Nephron (organoid): ENCODE results near the gene C1GALT1C1.

Source experiments
- H3K27ac Mint-ChIP-seq, 3 experiments: 2 replicates each; pipeline ENCODE4 v1.8.0; 2020; ENCODE audit warnings: mixed read lengths in 3 of 3, mild to moderate bottlenecking in 2 of 3, moderate library complexity in 1 of 3
- H3K27me3 Mint-ChIP-seq: 2 replicates; pipeline ENCODE4 v1.8.0; 2021; ENCODE audit warnings: low read depth, mild to moderate bottlenecking, moderate library complexity, mixed read lengths
- H3K36me3 Mint-ChIP-seq: 2 replicates; pipeline ENCODE4 v1.8.0; 2020; ENCODE audit warnings: low read depth, mixed read lengths
- H3K4me1 Mint-ChIP-seq: 2 replicates; pipeline ENCODE4 v1.8.0; 2020; ENCODE audit warnings: mixed read lengths
- H3K4me3 Mint-ChIP-seq, 3 experiments: 2 replicates each; pipeline ENCODE4 v1.8.0; 2020; ENCODE audit warnings: mild to moderate bottlenecking in 3 of 3, mixed read lengths in 3 of 3, moderate library complexity in 2 of 3
- H3K9me3 Mint-ChIP-seq: 2 replicates; pipeline ENCODE4 v1.8.0; 2020; ENCODE audit warnings: mixed read lengths
- TF ChIP-seq, protein P1 (sequence below), 3 experiments: fragments of 200-600 bp; sonication (generic); IDR thresholded peaks; one replicate each; pipeline ENCODE4 v1.5.0; 2021; ENCODE audit warnings: antibody characterized with exemption in 3 of 3; ENCODE audit not compliant: unreplicated experiment in 3 of 3

The C1GALT1C1 gene

GRCh38 chrX:120647127-120647526 lies 17.3 kb upstream of the C1GALT1C1 start:
- H3K36me3 Mint-ChIP-seq, result no peaks in the 10 kb centered on the region
- H3K4me1 Mint-ChIP-seq, result no peaks in the 10 kb centered on the region
- no peak overlapping the region for H3K27ac Mint-ChIP-seq
- H3K27me3 Mint-ChIP-seq, result no peaks in the 10 kb centered on the region
- no peak overlapping the region for H3K4me3 Mint-ChIP-seq
- TF ChIP-seq, protein P1, sequence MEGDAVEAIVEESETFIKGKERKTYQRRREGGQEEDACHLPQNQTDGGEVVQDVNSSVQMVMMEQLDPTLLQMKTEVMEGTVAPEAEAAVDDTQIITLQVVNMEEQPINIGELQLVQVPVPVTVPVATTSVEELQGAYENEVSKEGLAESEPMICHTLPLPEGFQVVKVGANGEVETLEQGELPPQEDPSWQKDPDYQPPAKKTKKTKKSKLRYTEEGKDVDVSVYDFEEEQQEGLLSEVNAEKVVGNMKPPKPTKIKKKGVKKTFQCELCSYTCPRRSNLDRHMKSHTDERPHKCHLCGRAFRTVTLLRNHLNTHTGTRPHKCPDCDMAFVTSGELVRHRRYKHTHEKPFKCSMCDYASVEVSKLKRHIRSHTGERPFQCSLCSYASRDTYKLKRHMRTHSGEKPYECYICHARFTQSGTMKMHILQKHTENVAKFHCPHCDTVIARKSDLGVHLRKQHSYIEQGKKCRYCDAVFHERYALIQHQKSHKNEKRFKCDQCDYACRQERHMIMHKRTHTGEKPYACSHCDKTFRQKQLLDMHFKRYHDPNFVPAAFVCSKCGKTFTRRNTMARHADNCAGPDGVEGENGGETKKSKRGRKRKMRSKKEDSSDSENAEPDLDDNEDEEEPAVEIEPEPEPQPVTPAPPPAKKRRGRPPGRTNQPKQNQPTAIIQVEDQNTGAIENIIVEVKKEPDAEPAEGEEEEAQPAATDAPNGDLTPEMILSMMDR (IDR thresholded peaks at IDR 0.05; ENCODE audit: unreplicated experiment in 3 of 3), result no peak
- H3K9me3 Mint-ChIP-seq, result peaks cover 13% of the 10 kb centered on the region

- H3K36me3 Mint-ChIP-seq, result no peaks in the 10 kb centered on the region
- H3K27me3 Mint-ChIP-seq, result no peaks in the 10 kb centered on the region
- no peak overlapping the region for H3K4me3 Mint-ChIP-seq
- TF ChIP-seq, protein P1 (IDR thresholded peaks at IDR 0.05; ENCODE audit: unreplicated experiment in 3 of 3), result no peak
- H3K9me3 Mint-ChIP-seq, result peaks cover 10% of the 10 kb centered on the region
- no peak overlapping the region for H3K27ac Mint-ChIP-seq
- H3K4me1 Mint-ChIP-seq, result no peaks in the 10 kb centered on the region
These were observed 13.0 kb upstream of the C1GALT1C1 start for GRCh38 chrX:120642871-120643270.

DNA sequence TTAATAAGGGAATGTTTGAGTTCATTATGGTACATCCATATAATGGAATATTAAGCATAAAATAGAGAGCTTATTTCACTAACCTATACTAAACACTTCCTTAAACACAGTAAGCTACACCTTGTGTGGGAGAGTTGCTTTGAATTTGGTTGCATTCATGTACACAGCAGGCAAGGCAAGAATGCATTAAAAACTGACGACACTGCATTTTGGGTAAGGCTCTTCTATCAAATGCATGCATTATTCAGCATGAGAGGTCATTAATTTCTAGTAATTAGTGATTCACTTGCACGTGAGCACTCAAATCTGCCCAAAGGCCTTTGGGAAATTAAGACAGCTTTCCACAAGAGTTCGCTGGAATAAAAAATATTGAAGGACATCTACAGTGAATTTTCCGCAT lies 8.8 kb upstream of the C1GALT1C1 start:
- Mint-ChIP-seq H3K9me3 (no peaks in the 10 kb centered on the region), H3K27ac (no peak overlapping the region), H3K36me3 (no peaks in the 10 kb centered on the region), H3K4me1 (no peaks in the 10 kb centered on the region), H3K27me3 (no peaks in the 10 kb centered on the region), H3K4me3 (no peak overlapping the region)
- TF ChIP-seq, protein P1 (IDR thresholded peaks at IDR 0.05; ENCODE audit: unreplicated experiment in 3 of 3), result no peak

DNA sequence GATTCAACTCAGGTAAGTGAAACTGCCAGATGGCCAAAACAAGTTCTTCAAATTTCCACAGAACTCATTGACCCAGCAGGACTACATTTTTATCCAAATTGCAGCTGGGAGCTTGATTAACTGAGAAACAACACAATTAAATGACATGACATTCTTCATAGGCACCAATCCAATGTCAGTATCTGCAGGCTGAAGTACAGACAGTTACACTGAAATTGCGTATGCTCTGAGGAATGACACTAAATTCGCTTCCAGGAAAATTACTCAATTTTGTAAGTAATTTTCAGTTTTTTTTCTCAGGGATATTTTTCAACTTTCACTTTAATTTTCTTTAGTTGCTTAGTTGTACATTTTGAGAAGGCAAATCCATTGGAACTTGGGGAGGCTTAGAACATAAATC lies 4.5 kb downstream of the C1GALT1C1 start:
- Mint-ChIP-seq H3K4me3 (no peak overlapping the region), H3K36me3 (no peaks in the 10 kb centered on the region), H3K9me3 (no peaks in the 10 kb centered on the region), H3K27me3 (no peaks in the 10 kb centered on the region), H3K27ac (no peak overlapping the region), H3K4me1 (no peaks in the 10 kb centered on the region)
- TF ChIP-seq, protein P1 (IDR thresholded peaks at IDR 0.05; ENCODE audit: unreplicated experiment in 3 of 3), result no peak

DNA sequence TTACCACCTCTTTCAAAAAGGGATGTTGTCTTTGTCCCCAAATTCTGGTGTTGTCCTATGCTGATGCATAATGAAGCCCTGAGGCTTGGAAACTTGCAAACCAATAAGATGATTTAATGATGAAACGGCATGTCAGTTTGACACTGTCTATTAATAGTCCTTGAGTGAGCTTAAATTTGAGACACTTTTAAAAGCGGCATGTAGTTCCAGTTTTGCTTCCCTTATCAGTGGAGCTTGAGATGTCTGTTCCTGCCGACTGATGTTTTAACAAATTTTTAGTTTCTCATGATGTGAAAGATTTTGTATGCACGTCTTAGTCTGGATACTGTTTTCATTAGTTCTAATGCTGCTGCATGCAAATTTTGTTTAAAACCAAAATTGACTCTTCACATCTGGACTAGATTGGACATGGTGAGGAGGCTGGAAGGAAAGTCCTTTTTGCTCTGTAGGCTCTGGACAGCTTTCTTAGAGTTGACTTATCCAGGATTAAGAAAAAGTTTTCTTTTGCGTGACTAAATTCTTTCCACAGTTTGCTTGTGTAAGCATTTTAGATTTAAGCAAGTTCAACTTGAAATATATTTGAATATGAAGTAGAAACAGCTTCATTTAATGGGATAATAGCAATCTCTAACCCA lies 11.7 kb downstream of the C1GALT1C1 start:
- no peak overlapping the region for H3K4me3 Mint-ChIP-seq

DNA sequence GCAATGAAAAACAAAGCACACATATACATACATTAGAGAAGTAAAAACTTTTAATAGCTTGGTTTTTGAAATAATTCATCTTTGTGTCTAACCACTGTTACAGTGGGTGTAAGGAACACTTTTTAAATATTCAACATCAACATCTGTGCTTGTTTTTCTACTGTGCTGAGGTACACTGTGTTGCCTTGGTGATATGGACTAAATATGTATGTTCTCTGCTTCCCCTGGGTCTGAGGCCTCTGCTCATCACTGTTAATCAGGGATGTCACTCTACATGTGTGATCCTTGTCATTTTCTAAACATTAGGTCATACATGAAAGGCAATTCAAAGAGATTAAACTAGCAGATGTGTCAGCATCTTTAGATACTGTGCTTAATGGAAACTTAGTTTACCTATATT lies 15.0 kb downstream of the C1GALT1C1 start:
- Mint-ChIP-seq H3K4me3 (no peak overlapping the region), H3K4me1 (no peaks in the 10 kb centered on the region), H3K36me3 (peaks cover 24% of the 10 kb centered on the region), H3K27ac (no peak overlapping the region), H3K27me3 (no peaks in the 10 kb centered on the region), H3K9me3 (no peaks in the 10 kb centered on the region)
- TF ChIP-seq, protein P1 (IDR thresholded peaks at IDR 0.05; ENCODE audit: unreplicated experiment in 3 of 3), result no peak

More for the DNA sequence above, 11.7 kb downstream of the C1GALT1C1 start:
- Mint-ChIP-seq H3K36me3 (peaks cover 13% of the 10 kb centered on the region), H3K9me3 (no peaks in the 10 kb centered on the region), H3K4me1 (no peaks in the 10 kb centered on the region), H3K27me3 (no peaks in the 10 kb centered on the region), H3K27ac (no peak overlapping the region)
- TF ChIP-seq, protein P1 (IDR thresholded peaks at IDR 0.05; ENCODE audit: unreplicated experiment in 3 of 3), result no peak
